GM18868 (cell line): ENCODE data around the gene PGR.

Experiments used
- ATAC-seq: cut with Tn5 transposase; IDR thresholded peaks from one replicate; pipeline ENCODE4 v1.9.1; 2021; ENCODE audit warnings: mild to moderate bottlenecking, moderate library complexity; ENCODE audit not compliant: unreplicated experiment

PGR gene

DNA sequence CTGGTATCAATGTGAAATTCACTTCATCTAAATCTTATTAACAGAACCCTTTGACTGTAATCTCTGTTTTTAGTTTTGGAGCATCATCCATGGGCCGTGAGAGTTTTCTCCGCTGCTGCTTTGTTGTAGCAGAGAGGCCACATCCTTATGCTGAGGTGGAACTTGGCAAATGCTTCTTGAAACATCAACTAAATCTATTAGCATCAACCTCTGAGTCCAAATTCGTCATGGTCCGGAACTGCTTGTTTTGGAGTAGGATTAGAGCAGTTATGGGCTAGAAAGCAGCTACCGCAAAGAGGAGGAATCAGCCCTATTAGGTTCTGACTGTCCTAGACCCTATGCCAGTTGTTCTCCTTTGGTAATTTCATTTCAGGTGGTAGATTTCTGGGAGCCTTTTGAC is 117.7 kb downstream of the PGR start:
- ATAC-seq, result no peak

DNA sequence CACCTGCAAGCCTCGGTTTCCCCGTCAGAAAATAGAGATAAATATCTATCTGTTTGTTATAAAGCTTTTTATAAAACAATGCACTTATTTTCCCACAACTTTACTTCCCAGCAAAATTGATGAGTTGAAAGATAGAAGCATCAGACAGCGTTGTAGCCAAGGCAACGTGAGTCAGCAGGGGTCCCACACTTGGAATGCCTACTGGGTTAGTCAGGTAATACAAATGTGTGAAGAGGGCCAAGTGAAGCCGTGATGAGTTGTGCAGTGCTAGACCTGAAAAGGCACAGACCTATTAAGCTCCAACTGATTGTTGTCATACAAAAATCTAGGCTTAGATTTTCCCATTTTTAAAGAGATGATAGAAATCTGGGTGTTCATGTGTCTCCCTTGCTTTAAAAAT is 118.7 kb downstream of the PGR start:
- no peak for ATAC-seq

DNA sequence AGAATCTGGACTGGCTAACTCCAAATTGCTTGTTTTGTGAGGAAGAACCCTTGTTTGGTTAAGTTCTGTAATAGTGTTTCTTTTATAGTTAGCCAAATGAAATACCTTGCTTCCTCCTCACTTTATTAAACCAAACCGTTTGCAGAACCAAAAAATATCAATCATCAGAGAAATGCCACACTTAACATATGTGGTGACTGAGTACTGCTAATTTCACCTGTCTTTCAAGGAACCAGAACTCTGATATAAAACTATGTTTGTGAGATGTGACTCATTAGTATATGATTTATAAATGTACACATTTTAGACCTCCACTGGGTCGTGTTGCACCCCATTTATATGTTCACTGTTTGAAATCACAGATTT is 119.9 kb downstream of the PGR start:
- ATAC-seq, result no peak

DNA sequence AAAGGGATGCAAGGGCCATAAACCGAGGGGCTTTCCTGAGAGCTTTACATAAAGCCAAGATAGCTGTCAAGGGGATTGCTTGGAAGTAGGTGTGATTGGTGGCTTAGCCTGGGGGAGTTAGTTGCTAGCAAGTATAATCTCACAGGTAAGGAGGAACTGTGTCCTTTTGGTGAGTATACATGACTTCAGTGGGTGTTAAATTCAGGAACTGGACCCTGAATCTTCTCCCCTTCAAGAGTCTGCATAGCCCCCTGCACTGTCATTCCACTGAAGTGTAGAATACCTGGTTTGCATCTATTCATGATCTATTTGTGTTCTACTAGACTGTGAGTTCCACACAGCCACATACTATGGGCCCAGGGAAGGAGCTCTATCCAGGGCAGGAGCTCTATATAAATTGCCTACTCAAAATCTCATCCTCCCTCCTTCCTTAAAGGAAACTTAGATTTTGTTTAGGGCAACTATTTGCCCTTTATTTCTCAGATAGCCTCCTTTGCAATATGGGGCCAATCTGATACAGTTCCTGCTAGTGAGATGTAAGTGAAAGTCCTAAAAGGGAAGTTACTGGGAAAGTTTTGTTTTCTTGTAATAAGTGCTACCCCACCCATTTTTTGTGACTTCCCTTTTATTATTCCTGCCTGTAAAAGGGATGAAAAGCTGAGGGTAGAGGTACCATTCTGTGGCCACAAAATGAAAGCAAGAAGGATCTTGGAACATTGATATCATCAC is 120.5 kb downstream of the PGR start:
- ATAC-seq, result no peak

DNA sequence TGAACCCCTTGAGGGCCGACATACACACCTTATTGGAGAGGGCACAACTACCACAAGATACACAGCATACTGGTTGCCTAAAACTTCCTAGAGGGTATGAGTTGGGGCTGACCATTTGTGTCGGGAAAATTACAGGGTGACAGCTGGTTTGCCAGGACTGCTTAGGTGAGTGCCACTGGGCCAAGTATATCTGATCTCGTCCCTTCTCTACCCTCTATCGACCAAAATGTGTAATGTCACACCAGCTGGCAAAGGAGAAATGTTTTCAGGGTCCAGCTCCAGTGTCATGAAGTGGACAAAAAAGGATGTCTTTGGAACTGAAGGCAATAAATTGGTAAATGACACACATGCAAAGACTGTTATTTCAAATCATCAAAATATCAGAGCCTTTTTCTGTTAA is 126.1 kb downstream of the PGR start:
- peak; percentile 80 for ATAC-seq

DNA sequence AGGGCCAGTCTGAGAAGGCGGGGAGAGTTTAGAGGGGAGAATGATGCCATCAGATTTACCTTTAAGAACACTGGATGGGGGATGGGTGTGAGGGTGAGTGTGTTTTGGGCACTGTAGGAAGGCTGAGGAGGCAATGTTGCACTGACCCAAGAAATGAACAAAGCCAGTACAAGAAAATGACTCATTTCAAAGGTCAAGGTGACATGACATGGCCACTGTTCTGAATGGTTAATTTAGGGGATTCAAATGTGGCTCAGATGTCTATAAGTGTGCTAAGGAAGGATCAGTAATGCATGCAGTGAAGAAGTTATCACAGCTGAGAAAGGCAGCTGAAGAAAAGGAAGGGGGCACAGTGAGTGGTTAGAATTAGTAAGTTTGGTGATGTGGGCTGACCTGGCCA is 129.9 kb downstream of the PGR start:
- ATAC-seq, result no peak

DNA sequence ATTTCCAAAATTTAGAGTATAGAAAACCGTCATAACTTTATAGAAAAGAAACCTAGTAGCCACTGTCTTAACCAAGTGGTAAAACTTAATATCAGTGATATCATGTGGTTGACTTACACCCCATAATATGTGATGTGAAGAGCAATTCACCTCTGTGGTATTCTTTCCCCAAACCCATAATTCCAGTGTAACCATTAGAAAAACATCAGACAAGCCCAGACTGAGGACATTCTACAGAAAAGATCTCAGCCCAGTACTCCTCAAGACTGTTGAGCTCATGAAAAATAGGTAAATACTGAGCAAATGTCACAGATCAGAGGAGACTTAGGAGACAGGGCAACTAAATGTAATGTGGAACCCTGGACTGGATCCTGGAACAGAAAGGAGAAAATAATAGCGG is 134.6 kb downstream of the PGR start:
- no peak for ATAC-seq

DNA sequence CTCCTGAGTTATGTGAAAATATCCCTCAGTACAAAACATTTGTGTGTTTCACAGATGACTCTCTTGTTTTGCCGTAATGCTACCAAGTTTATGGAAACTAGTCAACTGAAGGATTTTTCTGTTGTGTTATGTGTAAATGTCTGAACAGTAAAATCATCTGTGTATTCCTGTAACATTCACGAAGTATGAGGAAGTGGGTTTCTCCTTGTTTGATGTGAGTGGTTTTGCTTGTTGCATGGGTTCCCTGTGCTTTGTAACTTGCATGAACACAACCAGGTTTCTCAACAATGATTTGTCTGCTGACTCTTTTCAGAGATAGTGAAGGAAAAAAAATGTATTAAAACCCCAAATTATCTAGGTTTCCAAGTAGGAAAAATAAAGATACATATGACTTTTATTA is 138.1 kb downstream of the PGR start:
- ATAC-seq, result no peak

DNA sequence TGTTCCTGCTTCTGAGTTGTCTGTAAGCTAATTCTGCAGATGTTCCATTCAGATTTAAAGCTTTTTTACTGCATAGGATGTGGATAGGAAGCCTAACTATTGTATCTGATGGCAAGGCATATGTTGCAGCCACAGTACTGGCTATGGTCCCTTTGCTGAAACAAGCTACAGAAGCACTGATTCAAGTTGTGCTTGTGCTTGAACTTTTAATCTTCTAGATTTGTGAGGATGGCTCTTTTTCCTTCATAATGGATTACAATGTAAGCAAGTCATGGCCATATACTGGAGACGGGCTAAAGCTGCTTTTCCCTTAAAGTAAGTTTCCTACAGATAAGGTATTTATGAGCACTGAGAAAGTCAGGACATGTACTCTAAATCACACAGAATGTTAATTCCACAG is 138.7 kb downstream of the PGR start:
- no peak for ATAC-seq

DNA sequence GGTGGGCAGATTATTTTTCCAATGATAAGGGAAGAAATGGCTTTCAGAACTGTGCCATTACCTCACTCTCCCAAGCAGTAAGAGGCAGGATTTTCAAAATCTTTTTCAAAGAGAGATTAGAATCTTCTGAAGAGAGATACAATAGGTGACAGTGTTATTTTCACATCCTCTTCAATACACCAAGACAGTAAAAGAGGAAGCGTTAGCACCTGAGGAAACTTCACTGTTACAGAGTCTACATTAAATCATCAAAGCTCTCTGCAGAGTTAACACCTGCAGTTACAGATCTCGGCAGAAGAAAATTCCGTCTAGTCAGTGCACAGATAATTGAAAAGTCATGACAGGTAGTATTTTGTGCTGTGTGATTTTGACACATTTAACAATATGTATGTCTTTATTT is 144.9 kb downstream of the PGR start:
- ATAC-seq, result peak; percentile 92

DNA sequence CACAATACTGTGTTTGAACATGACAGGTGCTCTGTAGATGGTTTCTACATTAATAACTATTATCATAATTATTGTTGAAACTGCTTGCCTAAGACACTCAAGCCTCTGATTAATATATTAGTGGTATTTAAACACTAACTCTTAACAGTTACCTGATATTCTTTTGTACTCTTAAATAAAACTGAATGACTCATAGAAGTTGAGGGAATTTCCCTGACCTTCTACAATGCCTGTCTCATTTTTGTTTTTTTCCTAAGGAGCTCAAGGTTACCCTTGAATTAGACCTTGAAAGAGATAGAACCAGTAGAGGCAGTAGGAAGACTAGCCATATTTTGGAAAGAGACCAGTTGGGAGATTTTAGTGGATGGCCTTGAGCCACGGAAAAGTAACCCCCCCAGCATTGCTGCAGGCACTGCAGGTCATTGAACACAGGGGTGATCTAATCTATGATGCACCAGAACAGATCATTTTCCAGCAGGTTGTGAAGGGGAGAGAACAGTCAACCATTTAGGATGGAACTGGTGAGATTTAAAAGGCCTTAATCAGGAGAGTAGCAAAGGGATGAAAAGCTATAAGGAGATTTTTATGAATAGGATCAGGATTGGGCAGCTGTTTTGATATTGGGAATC is 148.3 kb downstream of the PGR start:
- ATAC-seq, result peak; percentile 55

DNA sequence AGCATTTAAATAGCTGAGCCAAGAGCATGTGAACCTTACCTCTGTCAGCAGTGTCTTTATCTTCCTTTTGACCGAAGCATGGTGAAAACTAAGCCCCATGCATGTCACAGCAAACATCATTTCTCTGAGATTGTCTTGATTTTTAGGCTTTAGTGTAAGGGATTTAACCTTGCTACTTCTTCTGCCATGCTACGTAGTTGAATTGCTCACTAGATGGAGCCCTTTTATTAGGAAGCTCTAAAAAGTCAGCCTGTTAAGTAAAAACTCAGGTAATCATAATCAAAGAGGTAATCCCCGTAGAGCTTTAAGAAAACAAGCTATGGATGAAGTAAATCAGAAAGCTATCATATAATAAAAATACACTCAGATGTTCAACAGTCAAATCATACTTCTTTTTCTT is 149.5 kb downstream of the PGR start:
- ATAC-seq, result no peak
